Right ventricle myocardium superior (tissue), 1 donor: ENCODE measurements around the gene FOXP1. TPM values are rescaled to one million over a fixed set of nuclear protein-coding genes. Genes with fewer than 3 reads are reported as not detected.
A peak's percentile ranks its signal among the peaks of the same experiment; 100 is the strongest.

ENCODE experiments used
- ATAC-seq: fragments of 200-7000 bp; cut with Tn5 transposase; one replicate; pipeline ENCODE4 v1.9.1; 2020; ENCODE audit warnings: mild to moderate bottlenecking; ENCODE audit not compliant: poor library complexity
- DNase-seq: peaks from one replicate; pipeline ENCODE4 v3.0.0-alpha.2; 2020
- intact Hi-C: fragments of 100-400 bp; cut with DNase I; formaldehyde crosslinking; loops from one replicate; pipeline ENCODE4 v1.11.2; 2022
- total RNA-seq: library from RNA; stranded (reverse); fragmentation: NEBNext Ultra II Directional; extraction: Animal tissue kit (Norgen Biotek cat#: 25700); gene quantifications from one replicate; pipeline ENCODE4 v1.2.1, GENCODE V29; 2021
- donor health status: DM: no; HTN: yes; CAD: no; lungs with severe emphysema.

The FOXP1 gene
- total RNA-seq, 1 donor from 2014 or later, result 36.3 TPM

DNA sequence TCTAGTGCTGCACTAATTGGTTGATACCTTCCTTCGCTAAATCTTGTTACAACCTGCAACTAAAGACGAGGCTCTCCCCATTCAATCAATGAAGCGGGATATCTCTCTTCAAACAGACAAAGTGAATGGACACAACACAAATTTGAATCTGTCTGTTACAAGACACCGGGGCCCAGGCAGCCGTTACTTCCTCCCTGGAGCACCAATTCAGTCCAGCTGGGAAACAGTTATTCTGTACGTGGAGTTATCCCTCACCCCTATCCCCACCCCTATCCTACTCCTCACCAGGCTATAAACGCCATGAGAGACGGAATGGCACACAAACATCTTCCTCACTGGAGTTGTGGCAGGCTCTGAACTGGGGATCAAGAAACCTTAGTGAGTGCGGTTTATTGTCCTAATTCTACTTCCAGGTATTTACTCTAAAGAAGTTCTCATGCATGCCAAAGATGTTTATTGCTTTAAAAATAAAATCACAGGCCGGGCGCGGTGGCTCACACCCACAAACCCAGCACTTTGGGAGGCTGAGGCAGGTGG is 181.8 kb downstream of the FOXP1 start:
- DNase-seq (no peak), ATAC-seq (no peak)
- intact Hi-C loops, result no loop called here

GRCh38 chr3:71400986-71401451 is 182.5 kb downstream of the FOXP1 start:
- intact Hi-C loops, result no loop called here
- ATAC-seq, result no peak
- no peak for DNase-seq

DNA sequence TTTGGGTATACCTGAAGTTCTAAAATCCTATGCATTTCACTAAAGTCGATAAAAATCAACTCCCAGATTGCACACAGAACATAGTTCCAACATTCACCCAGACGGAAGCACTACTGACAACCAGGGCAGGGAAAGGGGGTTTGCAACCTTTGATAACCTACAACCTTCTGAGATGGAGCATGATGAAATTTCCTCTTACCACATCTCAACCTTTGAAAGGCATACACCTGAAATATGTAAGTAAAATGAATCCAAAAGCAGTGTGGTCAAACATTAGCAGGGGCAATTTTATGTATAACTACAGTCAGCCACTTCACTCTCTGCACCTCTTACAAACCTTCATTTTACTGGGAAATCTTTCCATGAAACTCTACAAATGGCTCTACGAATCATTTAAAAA is 184.1 kb downstream of the FOXP1 start:
- intact Hi-C loops, result no loop called here
- ATAC-seq (no peak), DNase-seq (no peak)

DNA sequence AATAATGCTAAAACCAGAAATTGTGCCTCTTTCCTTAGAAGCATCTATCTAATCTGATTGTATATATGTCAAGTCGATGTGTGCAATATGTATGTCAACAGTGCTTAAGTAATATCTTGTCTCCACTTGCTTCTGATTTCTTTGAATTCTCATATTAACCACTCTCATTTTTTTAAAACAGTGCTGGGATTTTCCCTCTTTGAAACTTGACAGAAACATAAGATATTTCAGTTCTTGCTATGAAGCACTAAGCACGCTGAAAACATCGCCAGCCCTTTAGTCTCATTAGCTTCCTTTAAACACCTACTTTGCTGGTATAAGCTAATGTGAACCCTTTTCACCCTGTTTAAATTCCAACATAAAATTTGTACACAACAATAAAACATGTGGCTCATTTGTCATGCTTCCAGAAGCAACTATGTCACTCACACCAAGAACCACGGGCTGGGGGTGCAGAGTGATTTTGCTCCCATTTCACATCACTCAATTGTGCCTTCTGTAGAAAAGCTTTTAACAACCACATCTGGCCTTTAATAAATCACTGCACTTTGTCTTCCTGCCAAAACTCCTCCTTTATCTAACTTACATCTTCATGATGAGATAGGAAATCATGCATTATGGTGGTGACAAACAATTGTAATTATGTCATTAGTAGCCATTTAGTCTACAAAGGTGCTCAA is 185.2 kb downstream of the FOXP1 start:
- no peak for DNase-seq
- ATAC-seq, result no peak
- intact Hi-C loops, result no loop called here

- DNase-seq, result no peak
- no peak for ATAC-seq
- intact Hi-C loops, result no loop called here
Measured at GRCh38 chr3:71397726-71398125, 185.8 kb downstream of the FOXP1 start.

GRCh38 chr3:71397046-71397445 is 186.5 kb downstream of the FOXP1 start:
- ATAC-seq, result peak; percentile 48
- DNase-seq, result no peak
- intact Hi-C loops, result no loop called here

GRCh38 chr3:71395927-71396695 is 187.4 kb downstream of the FOXP1 start:
- intact Hi-C loops, result no loop called here
- DNase-seq (no peak), ATAC-seq (peak; percentile 24)

DNA sequence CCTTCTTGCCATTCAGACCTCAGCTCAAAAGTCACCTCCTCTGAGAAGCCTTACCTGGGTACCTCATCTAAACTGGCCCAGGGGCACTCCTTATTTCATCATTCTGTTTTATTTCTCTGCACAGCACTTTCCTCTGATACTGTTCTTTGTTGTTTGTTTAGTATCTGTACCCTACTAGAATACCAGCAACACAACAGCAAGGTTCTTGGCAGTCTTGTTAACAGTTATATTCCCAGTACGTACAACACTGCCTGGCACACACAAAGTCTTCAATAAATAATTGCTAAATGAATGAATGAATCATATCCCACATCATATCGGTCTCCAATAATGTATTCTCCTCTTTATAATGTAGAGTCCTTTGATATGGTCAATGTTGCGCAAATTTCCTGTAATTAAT is 188.1 kb downstream of the FOXP1 start:
- DNase-seq (no peak), ATAC-seq (no peak)
- intact Hi-C loops, result no loop called here

- intact Hi-C loops, result no loop called here
- no peak for DNase-seq
- no peak for ATAC-seq
Measured at GRCh38 chr3:71393745-71394144, 189.8 kb downstream of the FOXP1 start.

DNA sequence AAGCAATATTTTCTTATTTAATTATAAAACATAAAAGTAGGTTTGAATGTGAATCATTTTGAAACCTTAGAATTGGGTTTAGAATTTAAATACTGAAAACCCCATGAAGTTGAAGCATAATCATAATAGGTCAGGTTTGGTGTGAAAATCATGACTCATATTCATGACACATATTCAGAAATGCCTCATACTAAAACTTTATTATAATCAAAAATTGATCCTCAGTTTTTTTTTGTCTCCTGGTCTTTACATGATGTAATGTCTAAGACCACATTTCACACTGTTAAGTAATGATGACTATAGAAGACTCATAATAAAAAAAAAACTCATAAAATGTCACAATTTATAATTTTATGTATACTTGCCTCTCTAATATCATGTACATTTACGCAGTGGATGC is 190.4 kb downstream of the FOXP1 start:
- ATAC-seq (no peak), DNase-seq (no peak)
- intact Hi-C loops, result no loop called here

- ATAC-seq (no peak), DNase-seq (no peak)
- intact Hi-C loops, result no loop called here
Measured at GRCh38 chr3:71392251-71392650, 191.3 kb downstream of the FOXP1 start.

DNA sequence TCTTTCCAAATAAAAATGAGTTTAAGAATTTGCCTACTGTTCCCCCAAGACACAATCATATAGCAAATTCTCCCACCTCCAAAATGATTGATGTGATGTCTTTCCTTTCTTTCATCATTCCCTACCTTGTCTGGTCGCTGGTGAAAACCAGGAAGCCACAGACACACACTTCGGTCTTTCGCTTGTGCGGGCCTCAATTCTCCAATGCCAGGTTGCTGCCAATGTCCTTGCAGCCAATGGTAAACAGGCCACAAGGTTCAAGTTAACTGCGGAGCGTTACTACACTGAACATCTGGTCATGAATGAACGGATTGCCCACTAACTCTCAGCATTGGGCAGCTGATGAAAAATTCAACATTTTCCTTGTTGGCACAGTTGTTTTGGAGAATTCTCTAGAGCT is 192.2 kb downstream of the FOXP1 start:
- intact Hi-C loops, result no loop called here
- DNase-seq (no peak), ATAC-seq (no peak)

DNA sequence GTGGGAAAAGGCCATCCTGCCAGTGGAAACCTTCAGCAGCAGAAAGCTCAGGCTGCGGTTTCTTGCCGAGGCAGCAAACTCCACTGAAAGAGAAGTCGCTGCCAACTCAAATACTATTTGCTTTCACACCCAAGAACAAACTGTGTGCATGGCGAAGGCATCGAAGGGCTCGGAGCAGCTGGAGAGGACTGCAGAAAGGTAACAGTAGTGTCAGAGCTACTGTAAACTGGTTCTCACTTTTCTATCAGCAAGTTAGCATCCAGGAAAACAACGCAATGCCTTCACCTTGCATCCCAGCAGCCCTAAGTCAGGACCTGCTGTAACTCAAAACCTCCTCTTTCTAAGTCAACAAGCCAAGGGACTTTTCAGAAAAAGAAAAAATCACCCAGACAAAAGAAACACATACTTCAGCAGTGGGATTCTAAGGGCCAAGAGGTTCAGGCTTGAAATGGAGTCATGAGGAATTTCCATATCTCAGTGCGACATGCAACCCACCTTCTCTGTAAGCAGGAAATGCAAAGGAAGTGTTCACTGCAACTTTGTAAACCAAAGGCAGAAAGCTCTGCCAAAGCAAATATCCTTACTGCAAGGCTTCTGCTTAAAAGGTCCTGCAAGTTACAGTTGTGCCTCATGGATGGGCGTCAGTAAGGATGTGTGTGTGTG is 193.5 kb downstream of the FOXP1 start:
- DNase-seq (peak; percentile 61), ATAC-seq (peak; percentile 75)
- intact Hi-C loops, result no loop called here

GRCh38 chr3:71389191-71389590 is 194.3 kb downstream of the FOXP1 start:
- no peak for ATAC-seq
- intact Hi-C loops, result no loop called here
- DNase-seq, result no peak

GRCh38 chr3:71388535-71389120 is 194.9 kb downstream of the FOXP1 start:
- DNase-seq (no peak), ATAC-seq (no peak)
- intact Hi-C loops, result no loop called here

GRCh38 chr3:71387586-71387985 is 195.9 kb downstream of the FOXP1 start:
- no peak for DNase-seq
- no peak for ATAC-seq
- intact Hi-C loops, result no loop called here

DNA sequence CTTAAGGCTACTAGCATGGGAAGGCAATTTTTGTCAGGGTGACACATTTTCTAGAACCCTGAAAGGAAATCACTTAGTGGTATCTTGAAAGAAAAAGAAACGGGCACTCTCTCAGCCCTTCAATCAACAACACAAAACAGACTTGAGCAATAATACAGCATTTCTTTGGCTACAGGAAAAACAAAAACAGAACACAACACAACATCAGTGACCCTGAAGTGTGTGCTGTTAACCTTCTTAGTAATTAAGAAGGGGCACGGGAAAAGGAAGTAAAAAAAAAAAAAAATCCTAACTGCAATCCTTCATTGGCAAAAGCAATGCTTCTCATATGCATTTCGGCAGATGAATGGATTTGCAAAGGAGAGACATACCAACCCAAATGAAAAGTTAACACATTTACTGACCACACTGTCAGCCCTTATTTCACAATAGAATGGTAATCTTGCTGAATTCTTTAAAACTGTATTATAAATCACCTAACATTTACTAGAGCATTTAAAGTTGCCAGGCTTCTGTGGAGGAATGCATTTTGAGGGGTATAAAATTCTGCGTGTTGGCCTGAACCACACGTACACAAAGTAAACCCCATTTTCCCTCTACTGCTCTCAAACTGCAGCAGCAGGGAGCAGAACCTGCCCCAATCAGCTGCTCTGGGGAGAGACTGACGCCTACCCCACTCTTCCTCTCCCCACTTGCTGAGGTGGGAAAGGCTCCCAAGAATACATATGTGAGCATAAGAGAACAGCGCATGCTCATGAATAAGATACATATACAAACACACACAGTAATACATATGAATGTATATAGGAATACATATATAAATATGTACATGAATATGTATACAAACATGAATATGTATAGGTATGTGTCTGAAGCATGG is 198.5 kb downstream of the FOXP1 start:
- intact Hi-C loops, result no loop called here
- DNase-seq, result no peak
- ATAC-seq, result no peak

GRCh38 chr3:71384388-71384787 is 199.1 kb downstream of the FOXP1 start:
- intact Hi-C loops, result no loop called here
- no peak for DNase-seq
- ATAC-seq, result no peak
